NK-92 (cell line): Measurements from ENCODE around the gene ZFR2.
"Not testable (repeated sequence)": the region's sequence is repeated elsewhere in the genome, so short reads cannot be mapped to it uniquely, and the experiment has no call there.

Experiments used
- DNase-seq: peaks from one replicate; lab custom pipeline; 2025; ENCODE audit not compliant: unreplicated experiment; lab: John Stamatoyannopoulos, UW

Gene ZFR2

GRCh38 chr19:3773814-3774515, 94.9 kb downstream of the ZFR2 start:
- DNase-seq, result no peak

GRCh38 chr19:3771906-3772455, 96.9 kb downstream of the ZFR2 start, which contains the start of gene RAX2:
RAX2 (minus strand) TSS chr19:3772228; CDS start chr19:3771742, 486 bp downstream.
- no peak for DNase-seq

- no peak for DNase-seq
Measured at GRCh38 chr19:3771000-3771905, 97.6 kb downstream of the ZFR2 start.

GRCh38 chr19:3770136-3770999, 98.5 kb downstream of the ZFR2 start:
- DNase-seq, result no peak

- DNase-seq, result no peak
Measured at GRCh38 chr19:3769494-3769893, 99.3 kb downstream of the ZFR2 start.

GRCh38 chr19:3768748-3769099, 100.1 kb downstream of the ZFR2 start:
- DNase-seq, result no peak

- no peak for DNase-seq
Measured at GRCh38 chr19:3768015-3768747, 100.7 kb downstream of the ZFR2 start.

GRCh38 chr19:3767050-3767449, 101.8 kb downstream of the ZFR2 start:
- DNase-seq, result no peak

GRCh38 chr19:3766520-3766919, 102.3 kb downstream of the ZFR2 start:
- no peak for DNase-seq

- DNase-seq, result not testable (repeated sequence)
Measured at GRCh38 chr19:3765757-3766156, 103.1 kb downstream of the ZFR2 start.

GRCh38 chr19:3765121-3765520, 103.7 kb downstream of the ZFR2 start:
- no peak for DNase-seq

GRCh38 chr19:3762501-3763459, 106.1 kb downstream of the ZFR2 start, which contains the start of gene MRPL54:
MRPL54 (plus strand) TSS chr19:3762682; CDS start chr19:3762701, 19 bp downstream.
- peak; percentile 97 for DNase-seq

- DNase-seq, result no peak
Measured at GRCh38 chr19:3762130-3762473, 106.7 kb downstream of the ZFR2 start.

GRCh38 chr19:3761382-3762129, 107.3 kb downstream of the ZFR2 start, which contains the start of gene APBA3:
APBA3 (minus strand) TSS chr19:3761692; CDS start chr19:3760264, 1,428 bp downstream.
- DNase-seq, result peak; percentile 42

- no peak for DNase-seq
Measured at GRCh38 chr19:3760871-3761361, 107.9 kb downstream of the ZFR2 start.

GRCh38 chr19:3759482-3760254, 109.2 kb downstream of the ZFR2 start:
- DNase-seq, result no peak

GRCh38 chr19:3758297-3758696, 110.5 kb downstream of the ZFR2 start:
- DNase-seq, result not testable (repeated sequence)
